AG08396 (cell line): Measurements from ENCODE around the gene SLC44A2.

Experiments
- DNase-seq: peaks from one replicate; pipeline ENCODE4 v3.0.0; 2012; ENCODE audit warnings: low spot score, mixed read lengths

SLC44A2 gene

GRCh38 chr19:10625003-10625761 lies at the start of gene SLC44A2:
TSS of gene SLC44A2 (plus strand) at chr19:10625553. CDS start at chr19:10625634, 81 bp downstream.
- peak; percentile 97 for DNase-seq

GRCh38 chr19:10577951-10578350 lies 47.4 kb upstream of the SLC44A2 start:
- no peak for DNase-seq

DNA sequence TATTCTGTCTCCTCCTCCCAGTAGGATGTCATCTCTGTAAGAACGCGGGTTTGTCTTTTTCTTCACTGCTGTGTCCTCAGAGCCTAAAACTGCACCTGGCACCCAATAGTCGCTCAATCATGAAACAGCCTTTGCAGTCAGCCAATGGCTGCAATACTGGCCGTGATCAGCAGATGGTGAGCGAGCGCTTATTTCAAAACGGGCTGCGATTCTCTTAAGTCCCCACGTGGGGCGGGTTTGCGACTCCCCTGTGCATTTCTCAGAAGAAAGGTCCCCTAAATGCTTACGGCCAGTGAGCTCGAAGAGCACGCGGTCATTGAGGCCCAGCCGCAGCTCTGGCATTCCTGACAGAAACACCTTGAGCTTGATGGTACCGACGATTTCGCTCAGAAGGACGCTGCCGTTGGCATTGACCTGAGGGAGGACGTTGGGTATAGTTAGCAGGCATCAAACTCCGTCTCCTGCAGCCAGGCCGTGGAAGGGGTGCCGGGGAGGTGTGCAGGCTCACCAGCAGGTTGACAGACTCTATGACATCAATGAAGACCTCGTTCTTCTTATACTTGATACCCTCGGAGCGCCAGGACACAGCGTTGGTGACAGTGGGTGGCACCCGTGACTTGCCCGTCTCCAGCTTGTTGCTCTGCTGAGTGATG lies 44.2 kb upstream of the SLC44A2 start:
- DNase-seq = peak; percentile 73

- no peak for DNase-seq
Measured at GRCh38 chr19:10582091-10582490, 43.3 kb upstream of the SLC44A2 start.

- DNase-seq = no peak
Measured at GRCh38 chr19:10583036-10583776, 42.1 kb upstream of the SLC44A2 start.

DNA sequence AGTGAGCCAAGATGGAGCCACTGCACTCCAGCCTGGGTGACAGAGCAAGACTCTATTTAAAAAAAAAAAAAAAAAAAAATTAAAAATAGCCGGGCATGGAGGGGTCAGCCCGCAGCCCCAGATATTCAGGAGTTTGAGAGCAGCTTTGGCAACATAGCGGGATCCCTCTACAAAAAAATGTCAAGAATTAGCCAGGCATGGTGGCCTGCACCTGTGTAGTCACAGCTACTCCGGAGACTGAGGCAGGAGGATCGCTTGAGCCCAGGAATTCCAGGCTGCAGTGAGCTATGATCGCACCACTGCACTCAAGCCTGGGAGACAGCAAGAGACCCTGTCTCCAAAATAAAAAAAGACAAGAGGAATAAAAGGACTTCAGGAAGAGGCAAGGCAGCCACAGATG lies 39.0 kb upstream of the SLC44A2 start:
- no peak for DNase-seq

DNA sequence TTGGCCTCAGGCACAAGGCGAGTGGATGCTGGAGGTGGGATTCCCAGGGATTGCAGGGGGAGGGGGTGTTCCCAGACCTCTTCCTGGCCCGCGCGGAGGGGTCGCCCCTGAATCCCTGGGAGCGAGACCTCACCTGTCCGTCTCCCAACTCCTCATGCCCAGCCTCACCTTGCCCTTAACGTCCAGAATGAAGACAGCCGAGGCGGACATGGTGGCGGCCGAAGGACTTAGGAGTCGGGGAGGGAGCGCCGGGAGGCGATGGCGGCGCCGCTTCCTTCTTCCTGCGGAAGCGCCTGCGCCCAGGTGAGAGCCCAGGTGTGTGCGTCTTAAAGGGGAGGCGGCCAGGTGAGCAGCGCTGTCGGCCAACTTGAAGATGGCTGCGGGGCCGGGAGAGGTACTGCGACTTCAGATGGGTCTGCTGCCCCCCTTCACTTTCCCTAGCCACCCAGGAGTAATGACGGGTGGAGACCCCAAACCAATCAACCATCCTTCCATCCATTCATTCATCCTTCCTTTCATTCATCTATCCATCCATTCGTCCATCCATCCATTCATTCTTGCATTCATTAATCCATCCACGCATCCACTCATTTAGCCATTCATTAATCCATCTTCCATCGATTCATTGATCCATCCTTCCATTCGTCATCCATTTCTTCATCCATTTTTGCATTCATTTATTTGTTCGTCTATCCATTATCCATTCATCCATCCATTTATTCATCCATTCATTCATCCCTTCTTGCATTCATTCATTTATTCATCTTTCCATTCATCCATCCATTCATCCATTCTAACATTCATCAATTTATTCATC lies 38.1 kb upstream of the SLC44A2 start, which contains the start of gene AP1M2:
Gene AP1M2, minus strand, starts transcription at position 291 of the 817 bp plus-strand sequence. Its CDS starts 81 bp downstream, at position 210.
- DNase-seq = no peak

DNA sequence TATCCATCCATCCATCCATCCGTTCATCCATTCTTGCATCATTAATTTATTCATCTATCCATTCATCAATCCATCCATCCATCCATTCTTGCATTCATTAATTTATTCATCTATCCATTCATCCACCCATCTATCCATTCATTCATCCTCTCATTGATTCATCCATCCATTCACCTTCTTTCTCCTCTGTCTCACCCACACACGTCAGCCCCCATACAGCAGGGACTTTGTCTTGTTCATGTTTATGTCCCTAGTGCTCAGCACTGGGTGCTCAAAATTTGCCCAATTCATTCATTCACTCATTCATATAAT lies 37.6 kb upstream of the SLC44A2 start:
- DNase-seq = no peak

GRCh38 chr19:10593148-10593547 lies 32.2 kb upstream of the SLC44A2 start:
- no peak for DNase-seq

DNA sequence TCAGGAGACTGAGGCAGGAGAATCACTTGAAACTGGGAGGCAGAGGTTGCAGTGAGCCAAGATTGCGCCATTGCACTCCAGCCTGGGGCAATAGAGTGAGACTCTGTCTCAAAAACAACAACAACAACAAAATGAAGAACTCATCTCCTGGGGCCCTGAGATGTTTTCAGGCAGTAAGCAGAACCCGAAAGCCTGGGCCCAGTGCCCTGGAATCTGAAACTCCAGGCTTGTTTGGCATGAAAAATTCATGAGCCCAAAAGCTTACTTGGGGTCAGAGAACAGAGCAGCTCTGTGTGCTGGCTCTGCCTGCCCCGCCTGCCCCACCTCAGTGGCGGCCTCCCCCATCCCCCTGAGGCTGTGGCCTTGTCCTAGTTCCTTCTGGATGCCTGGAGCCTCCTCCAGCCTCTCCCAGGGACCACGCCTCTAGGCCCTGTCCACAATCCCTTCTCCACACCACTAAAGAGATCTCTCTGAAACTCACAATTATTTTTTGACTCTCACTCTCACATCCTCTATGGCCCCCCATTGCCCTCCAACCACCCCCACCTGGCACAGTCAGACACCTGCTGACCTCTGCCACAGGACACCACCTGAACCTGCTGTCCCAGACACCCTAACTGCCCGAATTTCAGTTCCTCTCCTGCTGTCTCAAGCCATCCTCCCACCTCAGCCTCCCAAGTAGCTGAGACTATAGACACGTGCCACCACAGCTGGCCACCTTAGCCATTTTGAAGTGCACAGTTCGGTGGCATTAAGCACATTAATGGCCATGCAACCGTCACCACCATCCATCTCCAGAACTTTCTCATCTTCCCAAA lies 31.3 kb upstream of the SLC44A2 start:
- no peak for DNase-seq

DNA sequence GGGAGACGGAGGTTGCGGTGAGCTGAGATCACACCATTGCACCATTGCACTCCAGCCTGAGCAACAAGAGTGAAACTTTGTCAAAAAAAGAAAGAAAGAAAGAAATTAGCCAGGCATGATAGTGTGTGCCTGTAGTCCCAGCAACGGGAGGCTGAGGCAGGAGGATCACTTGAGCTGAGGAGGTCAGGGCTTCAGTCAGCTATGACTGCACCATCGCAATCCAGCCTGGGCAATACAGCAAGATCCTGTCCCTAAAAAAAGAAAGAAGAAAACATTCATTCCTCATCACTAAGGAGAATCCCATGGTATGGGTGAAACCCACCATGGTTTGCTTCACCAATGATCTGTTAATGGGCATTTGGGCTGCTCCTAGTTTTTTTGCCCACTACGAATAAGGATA lies 25.2 kb upstream of the SLC44A2 start:
- no peak for DNase-seq

DNA sequence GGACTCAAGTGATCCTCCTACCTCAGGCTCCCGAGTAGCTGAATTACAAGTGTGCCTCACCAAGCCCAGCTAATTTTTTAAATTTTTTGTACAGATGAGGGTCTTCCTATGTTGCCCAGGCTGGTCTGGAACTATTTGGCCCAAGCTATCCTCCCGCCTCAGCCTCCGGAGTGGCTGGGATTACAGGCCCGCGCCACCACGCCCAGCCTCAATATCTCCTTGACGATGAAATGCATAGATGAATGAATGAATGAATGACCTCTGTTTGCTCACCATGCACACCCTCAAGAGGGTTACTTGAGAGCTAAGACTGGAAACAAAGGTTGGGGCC lies 23.4 kb upstream of the SLC44A2 start:
- no peak for DNase-seq

GRCh38 chr19:10602330-10603083 lies 22.8 kb upstream of the SLC44A2 start:
- peak; percentile 98 for DNase-seq

DNA sequence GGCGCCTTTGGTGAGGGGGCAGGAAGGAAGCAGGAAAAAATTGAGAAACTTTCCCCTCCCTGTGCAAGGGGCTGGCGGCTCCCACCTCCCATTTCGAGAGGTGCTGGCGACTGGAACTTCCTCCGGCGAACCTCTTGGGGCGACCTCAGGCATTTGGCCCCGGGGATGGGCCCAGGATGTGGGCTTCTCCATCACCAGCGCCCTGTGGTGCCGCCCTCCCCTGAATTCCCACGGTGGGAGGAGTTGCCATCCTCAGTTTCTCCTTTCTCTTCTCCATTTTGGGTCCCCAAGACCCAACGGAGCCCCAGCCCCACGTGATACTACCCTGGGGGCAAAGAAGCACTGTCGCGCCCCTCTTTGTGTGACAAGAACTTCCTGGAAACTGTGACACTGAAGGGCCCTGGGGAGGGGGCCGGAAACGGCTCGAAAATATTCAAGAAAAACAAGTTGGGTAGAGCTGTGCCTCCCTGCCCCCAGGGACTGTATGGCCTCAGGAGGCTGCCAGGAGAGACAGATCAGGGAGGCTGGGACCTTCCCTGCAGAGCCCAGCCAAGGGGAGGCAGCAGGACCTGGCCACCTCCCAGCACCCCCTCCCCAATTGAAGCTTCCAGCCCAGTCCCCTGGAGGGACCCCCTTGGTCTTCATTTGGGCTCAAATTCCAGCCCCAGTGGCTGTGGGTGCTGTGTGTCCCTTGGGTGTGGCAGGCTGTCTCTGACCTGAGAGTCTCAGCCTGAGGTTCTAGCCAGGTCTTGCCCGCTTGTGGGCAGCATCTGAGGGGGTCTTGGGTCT lies 22.1 kb upstream of the SLC44A2 start:
- DNase-seq = peak; percentile 55

DNA sequence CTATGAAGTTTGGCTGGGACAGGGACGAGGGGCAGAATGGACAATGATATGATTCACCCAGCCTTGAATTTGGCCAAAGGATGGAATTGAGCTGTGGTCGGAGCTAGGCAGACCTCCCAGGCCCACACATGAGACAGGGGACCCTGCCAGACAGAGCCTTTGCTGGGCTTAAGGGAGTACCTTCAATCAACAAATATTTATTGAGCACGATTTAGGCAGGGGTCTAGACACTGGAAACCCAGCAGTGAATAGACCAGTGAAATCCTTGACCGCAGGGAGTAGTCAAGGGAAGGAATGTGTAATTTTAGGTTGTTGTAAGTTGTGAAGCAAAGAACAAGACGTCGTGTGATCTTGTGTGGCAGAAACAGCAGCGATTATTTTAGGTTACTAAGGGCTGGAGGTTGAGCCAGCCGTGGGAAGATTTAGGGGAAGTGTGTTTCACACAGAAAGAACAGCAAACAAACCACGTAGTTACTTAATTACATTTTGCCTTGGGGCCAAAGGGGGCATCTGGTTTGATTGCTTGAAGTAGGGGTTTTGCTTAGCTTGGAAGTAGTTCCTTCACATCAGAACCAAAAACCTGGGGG lies 21.4 kb upstream of the SLC44A2 start:
- DNase-seq = no peak

GRCh38 chr19:10604460-10604980 lies 20.8 kb upstream of the SLC44A2 start:
- DNase-seq = no peak

DNA sequence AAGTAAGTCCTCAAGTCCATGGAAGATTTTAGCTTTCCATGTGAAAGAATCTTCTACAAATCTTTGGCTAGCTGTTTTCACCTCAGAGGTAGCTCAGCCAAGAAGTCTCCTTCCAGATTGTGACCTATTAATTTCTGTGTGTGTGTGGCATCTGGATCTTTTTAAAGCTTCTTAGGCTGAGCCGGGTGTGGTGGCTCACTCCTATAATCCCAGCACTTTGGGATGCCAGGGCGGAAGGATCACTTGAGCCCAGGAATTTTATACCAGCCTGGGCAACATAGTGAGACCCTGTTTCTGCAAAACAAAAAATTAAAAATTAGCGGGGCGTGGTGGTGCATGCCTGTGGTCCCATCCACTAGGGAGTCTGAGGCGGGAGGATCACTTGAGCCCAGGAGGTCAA lies 13.4 kb upstream of the SLC44A2 start:
- DNase-seq = no peak

DNA sequence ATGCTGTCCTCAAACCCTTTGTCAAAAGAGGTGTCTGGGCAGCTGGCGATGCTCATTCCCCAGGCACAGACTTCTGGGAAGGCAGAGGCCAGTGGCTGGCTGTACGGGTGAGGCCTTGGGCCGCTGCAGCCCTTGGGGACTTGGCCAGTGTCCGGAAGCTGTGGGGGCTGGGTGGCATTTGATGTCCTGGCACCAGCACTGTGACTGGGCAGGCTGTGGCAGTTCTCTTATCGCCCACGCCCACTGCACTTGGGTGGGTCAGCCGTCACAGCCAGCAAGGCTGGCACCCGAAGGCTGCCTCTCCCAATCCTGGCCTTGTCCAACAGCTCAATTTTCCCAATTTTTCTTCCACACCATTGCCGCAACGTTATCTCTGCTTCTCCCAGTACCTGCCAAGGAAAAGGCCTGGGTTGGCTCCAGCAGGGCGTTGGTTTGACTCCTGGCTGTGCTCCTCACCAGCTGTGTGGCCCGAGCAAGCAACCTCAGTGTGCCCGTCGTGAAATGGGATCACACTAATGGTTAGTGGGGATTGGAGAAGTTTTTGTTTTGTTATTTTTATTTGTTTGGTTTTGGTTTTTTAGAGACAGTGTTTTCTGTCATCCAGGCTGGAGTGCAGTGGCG lies 12.7 kb upstream of the SLC44A2 start:
- peak; percentile 40 for DNase-seq
